Parathyroid adenoma (tissue), 2 donors: Measurements from ENCODE around the gene LRRC36.
"Not testable (repeated sequence)": the region's sequence is repeated elsewhere in the genome, so short reads cannot be mapped to it uniquely, and the experiment has no call there.

ENCODE experiments used
- H2AFZ ChIP-seq: fragments of 300-600 bp; sonication (generic); one replicate; pipeline ENCODE4 v1.7.0; 2017; ENCODE audit warnings: antibody characterized with exemption, mild to moderate bottlenecking
- H3K27ac ChIP-seq: fragments of 300-600 bp; sonication (generic); one replicate; pipeline ENCODE4 v1.7.0; 2017
- H3K27me3 ChIP-seq: fragments of 300-600 bp; sonication (generic); one replicate; pipeline ENCODE4 v1.7.0; 2017; ENCODE audit warnings: low read length; ENCODE audit not compliant: control insufficient read depth, insufficient read depth
- H3K36me3 ChIP-seq: fragments of 300-600 bp; sonication (generic); one replicate; pipeline ENCODE4 v1.7.0; 2017; ENCODE audit warnings: low read length; ENCODE audit not compliant: control insufficient read depth, insufficient read depth
- H3K4me1 ChIP-seq: fragments of 300-600 bp; sonication (generic); one replicate; pipeline ENCODE4 v1.7.0; 2017; ENCODE audit warnings: control low read depth
- H3K4me2 ChIP-seq: fragments of 300-600 bp; sonication (generic); one replicate; pipeline ENCODE4 v1.7.0; 2017; ENCODE audit warnings: low read length
- H3K4me3 ChIP-seq: fragments of 300-600 bp; sonication (generic); one replicate; pipeline ENCODE4 v1.7.0; 2017; ENCODE audit warnings: low read depth, low read length
- H3K79me2 ChIP-seq: fragments of 300-600 bp; sonication (generic); one replicate; pipeline ENCODE4 v1.7.0; 2017; ENCODE audit warnings: control low read depth
- H3K9ac ChIP-seq: fragments of 300-600 bp; sonication (generic); one replicate; pipeline ENCODE4 v1.7.0; 2017; ENCODE audit warnings: mild to moderate bottlenecking
- H3K9me3 ChIP-seq: fragments of 300-600 bp; sonication (generic); one replicate; pipeline ENCODE4 v1.7.0; 2017; ENCODE audit warnings: low read length; ENCODE audit not compliant: control insufficient read depth
- TF ChIP-seq, protein P1 (sequence below): fragments of 300-600 bp; sonication (generic); IDR thresholded peaks from one replicate; pipeline ENCODE4 v1.7.0; 2017; ENCODE audit warnings: antibody characterized with exemption, mild to moderate bottlenecking
- donor health status: primary hyperparathyroidism.

The LRRC36 gene

DNA sequence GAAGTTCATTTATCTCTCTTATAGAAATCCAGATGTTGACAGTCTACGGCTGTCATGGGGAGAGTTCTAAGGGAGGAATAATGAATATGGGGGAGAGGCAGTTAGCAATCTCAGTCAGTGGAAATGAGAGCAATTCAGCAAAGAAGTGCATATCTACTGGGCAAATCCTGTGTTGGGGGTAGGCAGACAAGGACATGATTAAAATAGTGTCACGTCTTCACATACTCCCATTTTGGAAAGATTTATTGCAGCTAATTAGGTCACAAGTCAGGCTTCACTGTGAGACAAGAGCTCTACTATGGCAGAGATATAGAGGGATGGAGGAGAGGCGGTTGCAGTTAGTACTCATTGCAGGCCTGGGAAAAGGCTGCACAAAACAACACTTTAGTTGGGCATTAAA, 29.8 kb downstream of the LRRC36 start:
- no peak overlapping the region for H3K27ac ChIP-seq
- H3K27me3 ChIP-seq = no peaks in the 10 kb centered on the region
- H3K4me1 ChIP-seq = no peaks in the 10 kb centered on the region
- no peaks in the 10 kb centered on the region for H3K9me3 ChIP-seq
- H3K36me3 ChIP-seq = no peaks in the 10 kb centered on the region
- TF ChIP-seq, protein P1, sequence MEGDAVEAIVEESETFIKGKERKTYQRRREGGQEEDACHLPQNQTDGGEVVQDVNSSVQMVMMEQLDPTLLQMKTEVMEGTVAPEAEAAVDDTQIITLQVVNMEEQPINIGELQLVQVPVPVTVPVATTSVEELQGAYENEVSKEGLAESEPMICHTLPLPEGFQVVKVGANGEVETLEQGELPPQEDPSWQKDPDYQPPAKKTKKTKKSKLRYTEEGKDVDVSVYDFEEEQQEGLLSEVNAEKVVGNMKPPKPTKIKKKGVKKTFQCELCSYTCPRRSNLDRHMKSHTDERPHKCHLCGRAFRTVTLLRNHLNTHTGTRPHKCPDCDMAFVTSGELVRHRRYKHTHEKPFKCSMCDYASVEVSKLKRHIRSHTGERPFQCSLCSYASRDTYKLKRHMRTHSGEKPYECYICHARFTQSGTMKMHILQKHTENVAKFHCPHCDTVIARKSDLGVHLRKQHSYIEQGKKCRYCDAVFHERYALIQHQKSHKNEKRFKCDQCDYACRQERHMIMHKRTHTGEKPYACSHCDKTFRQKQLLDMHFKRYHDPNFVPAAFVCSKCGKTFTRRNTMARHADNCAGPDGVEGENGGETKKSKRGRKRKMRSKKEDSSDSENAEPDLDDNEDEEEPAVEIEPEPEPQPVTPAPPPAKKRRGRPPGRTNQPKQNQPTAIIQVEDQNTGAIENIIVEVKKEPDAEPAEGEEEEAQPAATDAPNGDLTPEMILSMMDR = no peak
- no peak overlapping the region for H3K9ac ChIP-seq
- H3K79me2 ChIP-seq = no peaks in the 10 kb centered on the region
- H3K4me2 ChIP-seq = no peak overlapping the region
- H2AFZ ChIP-seq = no peak overlapping the region
- H3K4me3 ChIP-seq = no peak overlapping the region

DNA sequence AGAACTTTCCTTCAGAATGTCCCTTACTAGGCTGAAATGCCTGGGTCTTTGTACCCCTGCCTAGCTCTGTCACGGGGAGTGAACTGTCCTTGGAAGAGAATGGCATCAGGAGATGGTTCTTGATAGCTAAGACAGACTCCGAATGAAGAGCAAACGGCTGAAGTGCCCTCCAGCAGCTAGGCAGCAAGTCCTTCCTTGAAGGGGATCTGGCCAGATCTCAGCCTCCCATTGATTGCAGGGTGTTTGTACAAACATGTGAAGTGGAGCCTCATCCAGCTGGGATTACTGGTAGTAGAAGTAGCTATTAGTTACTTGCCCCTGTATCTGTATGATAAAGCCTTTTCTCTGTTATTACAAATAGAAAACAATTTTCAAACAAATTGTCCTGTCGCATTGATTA, 30.9 kb downstream of the LRRC36 start:
- TF ChIP-seq, protein P1 = no peak
- H3K4me2 ChIP-seq = no peak overlapping the region
- no peaks in the 10 kb centered on the region for H3K4me1 ChIP-seq

DNA sequence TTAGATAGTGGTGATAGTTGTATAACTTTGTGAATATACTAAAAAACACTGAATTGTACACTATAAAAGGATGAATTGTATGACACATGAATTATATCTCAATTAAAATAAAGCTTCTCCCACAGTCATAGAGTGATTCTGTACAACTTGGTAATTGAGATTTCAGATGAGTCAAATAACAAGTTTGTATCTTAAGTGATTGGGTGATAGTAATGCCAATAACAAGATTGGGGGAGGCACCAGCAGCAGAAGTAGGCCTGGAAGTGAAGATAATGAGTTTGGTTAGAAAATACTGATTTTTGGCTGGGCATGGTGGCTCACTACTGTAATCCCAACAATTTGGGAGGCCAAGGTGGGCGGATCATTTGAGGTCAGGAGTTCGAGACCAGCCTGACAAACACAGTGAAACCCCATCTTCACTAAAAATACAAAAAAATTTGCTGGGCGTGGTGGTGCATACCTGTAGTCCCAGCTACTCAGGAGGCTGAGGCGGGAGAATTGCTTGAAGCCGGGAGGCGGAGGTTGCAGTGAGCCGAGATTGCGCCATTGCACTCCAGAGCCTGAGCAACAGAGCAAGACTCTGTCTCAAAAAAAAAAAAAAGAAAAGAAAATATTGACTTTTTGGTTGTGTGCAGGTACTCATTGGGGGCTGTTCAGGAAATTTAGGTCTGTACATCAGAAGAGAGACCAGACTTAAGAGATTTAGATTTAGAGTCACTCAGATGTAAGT, 33.1 kb downstream of the LRRC36 start:
- H3K4me1 ChIP-seq, H3K36me3 ChIP-seq, H3K9me3 ChIP-seq, H3K79me2 ChIP-seq, H3K4me3 ChIP-seq, H3K27me3 ChIP-seq, H3K4me2 ChIP-seq, H3K9ac ChIP-seq, H2AFZ ChIP-seq, H3K27ac ChIP-seq: not testable (repeated sequence)

More for the DNA sequence above, 30.9 kb downstream of the LRRC36 start:
- Histone ChIP-seq H3K9me3 (no peaks in the 10 kb centered on the region), H3K79me2 (no peaks in the 10 kb centered on the region), H3K36me3 (no peaks in the 10 kb centered on the region), H3K27ac (no peak overlapping the region), H2AFZ (no peak overlapping the region), H3K4me3 (no peak overlapping the region), H3K9ac (no peak overlapping the region), H3K27me3 (no peaks in the 10 kb centered on the region)

DNA sequence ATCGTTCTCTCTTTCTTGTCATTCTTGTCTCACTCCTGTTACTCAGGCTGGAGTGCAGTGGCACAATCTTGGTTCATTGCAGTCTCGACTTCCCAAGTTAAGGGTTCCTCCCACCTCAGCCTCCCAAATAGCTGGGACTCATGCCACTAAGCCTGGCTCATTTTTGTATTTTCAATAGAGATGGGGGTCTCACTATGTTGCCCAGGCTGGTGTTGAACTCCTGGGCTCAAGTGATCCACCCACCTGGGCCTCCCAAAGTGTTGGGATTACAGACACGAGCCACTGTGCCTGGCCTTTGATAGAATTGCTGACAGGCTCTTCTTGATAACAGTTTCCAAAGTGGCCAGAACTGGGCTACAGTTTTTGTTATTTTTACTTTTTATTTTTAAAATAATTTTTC, 34.4 kb downstream of the LRRC36 start:
- H2AFZ ChIP-seq = no peak overlapping the region
- peaks cover 8% of the 10 kb centered on the region for H3K4me1 ChIP-seq
- H3K27ac ChIP-seq = no peak overlapping the region
- H3K9ac ChIP-seq = no peak overlapping the region
- no peak overlapping the region for H3K4me2 ChIP-seq
- TF ChIP-seq, protein P1 = no peak
- no peaks in the 10 kb centered on the region for H3K9me3 ChIP-seq
- no peaks in the 10 kb centered on the region for H3K27me3 ChIP-seq
- H3K79me2 ChIP-seq = no peaks in the 10 kb centered on the region
- H3K4me3 ChIP-seq = no peak overlapping the region
- H3K36me3 ChIP-seq = no peaks in the 10 kb centered on the region

DNA sequence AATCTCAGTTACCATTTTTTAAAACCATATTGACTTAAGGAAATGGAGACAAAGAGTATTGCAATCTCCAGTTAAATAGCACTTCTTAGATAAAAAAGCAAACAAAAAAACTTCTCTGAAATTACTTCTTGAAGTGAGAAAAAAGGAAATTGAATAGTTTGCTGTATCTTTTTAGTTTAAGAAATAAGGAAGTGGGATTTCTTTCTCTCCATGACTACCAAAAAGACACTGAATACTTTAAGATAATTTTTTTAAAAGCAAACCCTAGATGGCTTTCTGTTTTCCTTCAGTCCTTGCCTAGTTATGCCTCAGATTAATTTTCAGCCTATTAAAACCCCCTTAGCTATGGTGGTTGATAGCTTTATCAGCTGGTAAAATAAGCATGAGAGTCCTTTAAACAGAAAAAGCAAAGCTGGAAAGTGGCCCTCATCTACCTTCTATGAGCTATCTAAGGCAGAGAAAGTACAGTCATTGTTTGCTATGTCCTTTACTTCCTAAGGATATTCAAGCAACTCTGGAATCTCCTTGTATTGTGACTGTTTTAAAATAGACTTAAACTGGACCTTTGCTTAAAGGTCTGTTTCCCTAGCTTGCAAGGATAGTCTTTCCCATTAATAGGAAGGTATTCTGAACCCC, 38.1 kb downstream of the LRRC36 start:
- H2AFZ ChIP-seq = no peak overlapping the region
- H3K4me1 ChIP-seq = peaks cover 8% of the 10 kb centered on the region
- H3K79me2 ChIP-seq = no peaks in the 10 kb centered on the region
- no peak overlapping the region for H3K9ac ChIP-seq
- H3K27ac ChIP-seq = no peak overlapping the region
- H3K36me3 ChIP-seq = no peaks in the 10 kb centered on the region
- H3K27me3 ChIP-seq = no peaks in the 10 kb centered on the region
- no peak overlapping the region for H3K4me2 ChIP-seq
- no peak overlapping the region for H3K4me3 ChIP-seq
- TF ChIP-seq, protein P1 = no peak
- H3K9me3 ChIP-seq = no peaks in the 10 kb centered on the region
